Activated CD4-positive, alpha-beta T cell treated with anti-CD3 and anti-CD28 coated beads, Interleukin-2, amount 50 U/mL, for 1 hour (primary cell): ENCODE results near the gene HYAL4.
"Not testable (repeated sequence)": the region's sequence is repeated elsewhere in the genome, so short reads cannot be mapped to it uniquely, and the experiment has no call there.

Source experiments
- DNase-seq: peaks from one replicate; pipeline ENCODE4 v3.0.0-alpha.2; 2020

The HYAL4 gene

GRCh38 chr7:123844712-123845219 lies at the start of gene HYAL4:
TSS of gene HYAL4 (plus strand) at chr7:123845169. CDS start at chr7:123868274, 23,105 bp downstream.
- no peak for DNase-seq

GRCh38 chr7:123795917-123796316 lies 49.1 kb upstream of the HYAL4 start:
- no peak for DNase-seq

- DNase-seq = no peak
Measured at GRCh38 chr7:123796568-123796967, 48.4 kb upstream of the HYAL4 start.

GRCh38 chr7:123797673-123798531 lies 47.1 kb upstream of the HYAL4 start:
- no peak for DNase-seq

- no peak for DNase-seq
Measured at GRCh38 chr7:123798532-123799188, 46.3 kb upstream of the HYAL4 start.

- DNase-seq = no peak
Measured at GRCh38 chr7:123802249-123802648, 42.7 kb upstream of the HYAL4 start.

GRCh38 chr7:123805287-123805686 lies 39.7 kb upstream of the HYAL4 start:
- DNase-seq = no peak

- DNase-seq = no peak
Measured at GRCh38 chr7:123809471-123809870, 35.5 kb upstream of the HYAL4 start.

GRCh38 chr7:123811056-123811455 lies 33.9 kb upstream of the HYAL4 start:
- no peak for DNase-seq

GRCh38 chr7:123816916-123817315 lies 28.1 kb upstream of the HYAL4 start:
- no peak for DNase-seq

GRCh38 chr7:123819001-123819400 lies 26.0 kb upstream of the HYAL4 start:
- DNase-seq = no peak

- DNase-seq = not testable (repeated sequence)
Measured at GRCh38 chr7:123819795-123820194, 25.2 kb upstream of the HYAL4 start.

GRCh38 chr7:123820864-123821263 lies 24.1 kb upstream of the HYAL4 start:
- DNase-seq = no peak

- DNase-seq = no peak
Measured at GRCh38 chr7:123821320-123821719, 23.6 kb upstream of the HYAL4 start.

GRCh38 chr7:123823898-123824753 lies 20.8 kb upstream of the HYAL4 start:
- no peak for DNase-seq

- no peak for DNase-seq
Measured at GRCh38 chr7:123824754-123825067, 20.3 kb upstream of the HYAL4 start.

GRCh38 chr7:123828805-123829204 lies 16.2 kb upstream of the HYAL4 start:
- no peak for DNase-seq

GRCh38 chr7:123836656-123837055 lies 8.3 kb upstream of the HYAL4 start:
- DNase-seq = no peak

GRCh38 chr7:123839106-123839505 lies 5.9 kb upstream of the HYAL4 start:
- DNase-seq = not testable (repeated sequence)

GRCh38 chr7:123844142-123844541 lies 827 bp upstream of the HYAL4 start:
- not testable (repeated sequence) for DNase-seq

- DNase-seq = no peak
Measured at GRCh38 chr7:123845823-123846216, 851 bp downstream of the HYAL4 start.

GRCh38 chr7:123846217-123846891 lies 1.4 kb downstream of the HYAL4 start:
- no peak for DNase-seq

GRCh38 chr7:123847868-123848267 lies 2.9 kb downstream of the HYAL4 start:
- no peak for DNase-seq
